Bronchial smooth muscle cell (primary cell): ENCODE data around the gene VANGL1. TPM values are rescaled to one million over a fixed set of nuclear protein-coding genes. Genes with fewer than 3 reads are reported as not detected.

ENCODE experiments used
- total RNA-seq: library from RNA; depleted of rRNA; stranded (reverse); fragments of >200 nt; gene quantifications from 2 replicates; pipeline ENCODE4 v1.2.1, GENCODE V29; 2014

The VANGL1 gene
- 4.1 and 4.5 TPM in 2 replicates for total RNA-seq

GRCh38 chr1:115641762-115642167 lies at the start of gene VANGL1:
TSS of gene VANGL1 (plus strand) at chr1:115641970. CDS start at chr1:115651414, 9,444 bp downstream.

Other genes starting within 250 kb of the VANGL1 start
- under 0.01 TPM in 1 of 2 replicates, not detected in the other for gene CASQ2, start 126.7 kb downstream of the VANGL1 start, total RNA-seq
- under 0.01 TPM in 1 of 2 replicates, not detected in the other for gene NHLH2, start 199.2 kb downstream of the VANGL1 start, total RNA-seq